ENCODE measurements around the gene SLC34A3.

GRCh38 chr9:137266585-137267453 is 36.1 kb downstream of the SLC34A3 start:
- no peak for TF ChIP-seq POLR2AphosphoS5 (IDR thresholded peaks at IDR 0.05; ENCODE audit: insufficient read depth, low read depth, low read length)
- TF ChIP-seq CTCF (IDR thresholded peaks at IDR 0.05; ENCODE audit: extremely low read depth in 1 of 2, insufficient read depth in 1 of 2, low read depth in 1 of 2, low read length in 2 of 2), result no peak
- no peak for TF ChIP-seq POLR2A (IDR thresholded peaks at IDR 0.05; ENCODE audit: low read depth, low read length)
- no peak for TF ChIP-seq EZH2 (IDR thresholded peaks at IDR 0.05; ENCODE audit: borderline replicate concordance, low read depth, low read length, severe bottlenecking)
- TF ChIP-seq MAX (IDR thresholded peaks at IDR 0.05; ENCODE audit: insufficient read depth, insufficient read length), result no peak
- TF ChIP-seq MYC (IDR thresholded peaks at IDR 0.05; ENCODE audit: low read depth, low read length), result no peak
- TF ChIP-seq GATA2 (IDR thresholded peaks at IDR 0.05; ENCODE audit: insufficient read depth, insufficient read length, low read depth, low read length), result no peak
- no peak for TF ChIP-seq JUN (IDR thresholded peaks at IDR 0.05; ENCODE audit: borderline replicate concordance, insufficient read depth, insufficient read length, low read depth)
